BLaER1 treated with 17β-estradiol and CSF1 and Interleukin-3, amounts not matched to agents 10 nM and 100 nM (cell line): Measurements from ENCODE around the gene CORT.

Experiments used
- H3K27ac ChIP-seq, 11 experiments: shearing (Covaris generic); formaldehyde crosslinking; 2 replicates each; pipeline ENCODE4 v1.8.1; 2022
- H3K27me3 ChIP-seq, 11 experiments: shearing (Covaris generic); formaldehyde crosslinking; 2 replicates each; pipeline ENCODE4 v1.8.1; 2022
- H3K36me3 ChIP-seq, 11 experiments: shearing (Covaris generic); formaldehyde crosslinking; 2 replicates each; pipeline ENCODE4 v1.8.1; 2022
- H3K4me1 ChIP-seq, 10 experiments: shearing (Covaris generic); formaldehyde crosslinking; 2 replicates each; pipeline ENCODE4 v1.8.1; 2022
- H3K4me2 ChIP-seq, 11 experiments: shearing (Covaris generic); formaldehyde crosslinking; 2 replicates each; pipeline ENCODE4 v1.8.1; 2022
- H3K4me3 ChIP-seq, 10 experiments: shearing (Covaris generic); formaldehyde crosslinking; 2 replicates each; pipeline ENCODE4 v1.8.1; 2022
- H3K9ac ChIP-seq, 11 experiments: shearing (Covaris generic); formaldehyde crosslinking; 2 replicates each; pipeline ENCODE4 v1.8.1; 2022
- H3K9me3 ChIP-seq, 11 experiments: shearing (Covaris generic); formaldehyde crosslinking; replicated peaks in 1 of 11; 2 replicates each; pipeline ENCODE4 v1.8.1; 2022
- H4K20me1 ChIP-seq, 11 experiments: shearing (Covaris generic); formaldehyde crosslinking; 2 replicates each; pipeline ENCODE4 v1.8.1; 2022
- Cebpa-rat ChIP-seq, 11 experiments: shearing (Covaris generic); IDR thresholded peaks; 2 replicates each; pipeline ENCODE4 v1.8.1; 2022

CORT gene

GRCh38 chr1:10444248-10444647 lies 5.6 kb upstream of the CORT start:
- no peak overlapping the region for H3K4me2 ChIP-seq
- no peaks in the 10 kb centered on the region for H3K27me3 ChIP-seq
- H3K27ac ChIP-seq: no peak overlapping the region
- TF ChIP-seq Cebpa-rat (IDR thresholded peaks at IDR 0.05): no peak
- H3K9ac ChIP-seq: no peak overlapping the region
- no peak overlapping the region for H3K4me3 ChIP-seq
- H3K9me3 ChIP-seq: no peaks in the 10 kb centered on the region
- no peaks in the 10 kb centered on the region for H3K4me1 ChIP-seq
- peaks cover 0 to 82% (median 32%) of the 10 kb centered on the region in 11 experiments; a peak in 16 of 22 replicates for H3K36me3 ChIP-seq
- peaks cover 0 to 4% (median 0%) of the 10 kb centered on the region in 11 experiments; a peak in 2 of 22 replicates for H4K20me1 ChIP-seq

GRCh38 chr1:10444795-10445397 lies 4.9 kb upstream of the CORT start:
- Histone ChIP-seq H3K27ac (no peak overlapping the region), H3K36me3 (peaks cover 0 to 80% (median 28%) of the 10 kb centered on the region in 11 experiments; a peak in 16 of 22 replicates), H3K4me3 (no peak overlapping the region), H4K20me1 (peaks cover 0 to under 1% (median 0%) of the 10 kb centered on the region in 11 experiments; a peak in 1 of 22 replicates), H3K4me1 (no peaks in the 10 kb centered on the region), H3K4me2 (no peak overlapping the region), H3K27me3 (no peaks in the 10 kb centered on the region), H3K9me3 (no peaks in the 10 kb centered on the region), H3K9ac (no peak overlapping the region)
- TF ChIP-seq Cebpa-rat (IDR thresholded peaks at IDR 0.05): no peak

GRCh38 chr1:10446790-10447422 lies 2.9 kb upstream of the CORT start:
- no peaks in the 10 kb centered on the region for H3K27me3 ChIP-seq
- H4K20me1 ChIP-seq: peaks cover 0 to 3% (median 0%) of the 10 kb centered on the region in 11 experiments; a peak in 1 of 22 replicates
- no peak overlapping the region for H3K27ac ChIP-seq
- no peak overlapping the region for H3K4me2 ChIP-seq
- no peak overlapping the region for H3K9ac ChIP-seq
- peaks cover 0 to 62% (median 21%) of the 10 kb centered on the region in 11 experiments; a peak in 15 of 22 replicates for H3K36me3 ChIP-seq
- no peaks in the 10 kb centered on the region for H3K4me1 ChIP-seq
- no peak overlapping the region for H3K4me3 ChIP-seq
- no peaks in the 10 kb centered on the region for H3K9me3 ChIP-seq
- no peak for TF ChIP-seq Cebpa-rat (IDR thresholded peaks at IDR 0.05)

GRCh38 chr1:10450156-10450814 lies 454 bp downstream of the CORT start:
- Histone ChIP-seq H3K4me3 (no peak overlapping the region), H3K36me3 (peaks cover 0 to 49% (median 6%) of the 10 kb centered on the region in 11 experiments; a peak in 10 of 22 replicates), H3K4me1 (no peaks in the 10 kb centered on the region), H3K4me2 (no peak overlapping the region), H3K27me3 (no peaks in the 10 kb centered on the region), H3K9ac (no peak overlapping the region), H3K9me3 (peaks cover 0 to 3% (median 0%) of the 10 kb centered on the region in 11 experiments; a peak in 1 of 22 replicates), H3K27ac (no peak overlapping the region), H4K20me1 (peaks cover 0 to 3% (median 0%) of the 10 kb centered on the region in 11 experiments; a peak in 1 of 22 replicates)
- no peak for TF ChIP-seq Cebpa-rat (IDR thresholded peaks at IDR 0.05)

- Histone ChIP-seq H3K9ac (no peak overlapping the region), H3K27ac (no peak overlapping the region), H3K27me3 (no peaks in the 10 kb centered on the region)
These were observed 1.0 kb downstream of the CORT start for GRCh38 chr1:10450836-10451235.

GRCh38 chr1:10451287-10451686 lies 1.5 kb downstream of the CORT start:
- H3K36me3 ChIP-seq: peaks cover 0 to 49% (median 10%) of the 10 kb centered on the region in 11 experiments; a peak in 12 of 22 replicates
- no peak overlapping the region for H3K27ac ChIP-seq
- H4K20me1 ChIP-seq: peaks cover 0 to 3% (median 0%) of the 10 kb centered on the region in 11 experiments; a peak in 1 of 22 replicates
- H3K4me1 ChIP-seq: 0 out of 20 replicates have a peak, but pooled peaks cover 0 to 2% (median 0%) of the 10 kb centered on the region in 10 experiments
- H3K27me3 ChIP-seq: no peaks in the 10 kb centered on the region
- no peak overlapping the region for H3K9ac ChIP-seq
- TF ChIP-seq Cebpa-rat (IDR thresholded peaks at IDR 0.05): no peak
- H3K9me3 ChIP-seq: peaks cover 0 to 3% (median 0%) of the 10 kb centered on the region in 11 experiments; a peak in 1 of 22 replicates
- H3K4me3 ChIP-seq: no peak overlapping the region
- H3K4me2 ChIP-seq: no peak overlapping the region

More at GRCh38 chr1:10450836-10451235, 1.0 kb downstream of the CORT start:
- Histone ChIP-seq H3K36me3 (peaks cover 0 to 49% (median 11%) of the 10 kb centered on the region in 11 experiments; a peak in 12 of 22 replicates), H3K9me3 (peaks cover 0 to 3% (median 0%) of the 10 kb centered on the region in 11 experiments; a peak in 1 of 22 replicates), H3K4me3 (no peak overlapping the region), H3K4me2 (no peak overlapping the region), H4K20me1 (peaks cover 0 to 3% (median 0%) of the 10 kb centered on the region in 11 experiments; a peak in 1 of 22 replicates), H3K4me1 (no peaks in the 10 kb centered on the region)
- no peak for TF ChIP-seq Cebpa-rat (IDR thresholded peaks at IDR 0.05)

GRCh38 chr1:10456048-10456447 lies 6.2 kb downstream of the CORT start:
- no peak overlapping the region for H3K9ac ChIP-seq
- H3K4me2 ChIP-seq: no peak overlapping the region
- H3K27ac ChIP-seq: no peak overlapping the region
- H3K27me3 ChIP-seq: no peaks in the 10 kb centered on the region
- peaks cover 5 to 59% (median 34%) of the 10 kb centered on the region in 11 experiments; a peak in 20 of 22 replicates for H3K36me3 ChIP-seq
- no peak for TF ChIP-seq Cebpa-rat (IDR thresholded peaks at IDR 0.05)
- peaks cover 8 to 32% (median 28%) of the 10 kb centered on the region in 10 experiments; a peak in 18 of 20 replicates for H3K4me1 ChIP-seq
- no peaks in the 10 kb centered on the region for H4K20me1 ChIP-seq
- H3K4me3 ChIP-seq: no peak overlapping the region
- H3K9me3 ChIP-seq: peaks cover 0 to 3% (median 0%) of the 10 kb centered on the region in 11 experiments; a peak in 1 of 22 replicates

GRCh38 chr1:10456661-10457060 lies 6.8 kb downstream of the CORT start:
- H3K27ac ChIP-seq: peak overlapping the region in 7 of 11 experiments; percentile 29 to 73 (median 58); a peak in 13 of 22 replicates
- peaks cover 11 to 65% (median 40%) of the 10 kb centered on the region in 11 experiments; a peak in 20 of 22 replicates for H3K36me3 ChIP-seq
- no peak overlapping the region for H3K4me3 ChIP-seq
- H3K27me3 ChIP-seq: no peaks in the 10 kb centered on the region
- peaks cover 8 to 32% (median 28%) of the 10 kb centered on the region in 10 experiments; a peak in 18 of 20 replicates for H3K4me1 ChIP-seq
- peak overlapping the region in 4 of 11 experiments; percentile 18 to 56 (median 20); a peak in 3 of 22 replicates for H3K9ac ChIP-seq
- no peaks in the 10 kb centered on the region for H4K20me1 ChIP-seq
- H3K4me2 ChIP-seq: peak overlapping the region in 8 of 11 experiments; percentile 47 to 74 (median 66); a peak in 14 of 22 replicates
- no peak for TF ChIP-seq Cebpa-rat (IDR thresholded peaks at IDR 0.05)
- peaks cover 0 to 3% (median 0%) of the 10 kb centered on the region in 11 experiments; a peak in 1 of 22 replicates for H3K9me3 ChIP-seq
